HEK293 (cell line): ENCODE results near the gene NSFL1C.

ENCODE experiments used
- CTCF ChIA-PET: fragments of 350-600 bp; formaldehyde crosslinking; extraction: SDS; loops from one replicate; lab custom pipeline; 2021; ENCODE audit warnings: antibody characterized with exemption; lab: Yijun Ruan, JAX
- POLR2A ChIA-PET: fragments of 300-600 bp; formaldehyde crosslinking; extraction: SDS; loops from one replicate; lab custom pipeline; 2020; ENCODE audit warnings: antibody characterized with exemption, inconsistent platforms; lab: Yijun Ruan, JAX
- H3K27ac ChIP-seq: fragments of 200-500 bp; sonication (Bioruptor generic); 2 replicates; pipeline ENCODE4 v1.5.1; 2014; ENCODE audit warnings: low read depth, low read length, control low read depth, inconsistent platforms; ENCODE audit errors: extremely low read depth
- H3K36me3 ChIP-seq, 2 experiments: fragments of 200-500 bp in 1 of 2; sonication (Bioruptor generic) in 1 of 2; 1 replicate in 1 of 2; 2 replicates in 1 of 2; pipeline ENCODE4 v1.5.1; 2014 to 2017; ENCODE audit warnings: inconsistent platforms in 2 of 2, low read length in 2 of 2; ENCODE audit not compliant: control insufficient read depth in 2 of 2, insufficient read depth in 1 of 2
- H3K4me1 ChIP-seq: fragments of 200-500 bp; sonication (Bioruptor generic); 2 replicates; pipeline ENCODE4 v1.5.1; 2014; ENCODE audit warnings: mild to moderate bottlenecking, low read length, inconsistent platforms; ENCODE audit not compliant: control insufficient read depth, insufficient read depth
- H3K4me3 ChIP-seq: 2 replicates; pipeline ENCODE4 v1.5.1; 2011; ENCODE audit warnings: low read depth, mild to moderate bottlenecking, control low read depth, low read length, moderate library complexity
- H3K9me3 ChIP-seq: fragments of 200-500 bp; sonication (Bioruptor generic); 2 replicates; pipeline ENCODE4 v1.5.1; 2014; ENCODE audit warnings: low read depth, low read length, inconsistent platforms; ENCODE audit not compliant: control insufficient read depth, insufficient read depth
- BCL6B ChIP-seq: fragments of 450-650 bp; formaldehyde crosslinking; IDR thresholded peaks from 2 replicates; pipeline ENCODE4 v1.5.1; 2017; ENCODE audit warnings: missing biosample characterization, missing genetic modification characterization
- CTCF ChIP-seq: fragments of 450-650 bp; formaldehyde crosslinking; IDR thresholded peaks from 2 replicates; pipeline ENCODE4 v1.5.1; 2016; ENCODE audit warnings: missing biosample characterization, missing genetic modification characterization
- KLF1 ChIP-seq: fragments of 450-650 bp; formaldehyde crosslinking; IDR thresholded peaks from 2 replicates; pipeline ENCODE4 v1.5.1; 2016; ENCODE audit warnings: missing biosample characterization, missing genetic modification characterization
- PRDM10 ChIP-seq: fragments of 450-650 bp; formaldehyde crosslinking; IDR thresholded peaks from 2 replicates; pipeline ENCODE4 v1.5.1; 2016; ENCODE audit warnings: missing biosample characterization, missing genetic modification characterization
- PRDM4 ChIP-seq: fragments of 450-650 bp; formaldehyde crosslinking; IDR thresholded peaks from 2 replicates; pipeline ENCODE4 v1.5.1; 2017; ENCODE audit warnings: missing biosample characterization, missing genetic modification characterization
- SALL2 ChIP-seq: fragments of 450-650 bp; formaldehyde crosslinking; IDR thresholded peaks from 2 replicates; pipeline ENCODE4 v1.5.0; 2017; ENCODE audit warnings: missing biosample characterization, mild to moderate bottlenecking, missing genetic modification characterization, borderline replicate concordance
- ZBTB48 ChIP-seq: fragments of 450-650 bp; formaldehyde crosslinking; IDR thresholded peaks from 2 replicates; pipeline ENCODE4 v1.5.1; 2016; ENCODE audit warnings: missing biosample characterization, missing genetic modification characterization
- ZNF121 ChIP-seq: fragments of 450-650 bp; formaldehyde crosslinking; IDR thresholded peaks from 2 replicates; pipeline ENCODE4 v1.5.1; 2016; ENCODE audit warnings: missing biosample characterization, missing genetic modification characterization
- ZNF133 ChIP-seq: fragments of 450-650 bp; formaldehyde crosslinking; IDR thresholded peaks from 2 replicates; pipeline ENCODE4 v1.5.1; 2016; ENCODE audit warnings: missing biosample characterization, missing genetic modification characterization
- ZNF174 ChIP-seq: fragments of 450-650 bp; formaldehyde crosslinking; IDR thresholded peaks from 2 replicates; pipeline ENCODE4 v1.5.0; 2017; ENCODE audit warnings: missing biosample characterization, mild to moderate bottlenecking, missing genetic modification characterization
- ZNF292 ChIP-seq: fragments of 450-650 bp; formaldehyde crosslinking; IDR thresholded peaks from 2 replicates; pipeline ENCODE4 v1.5.1; 2016; ENCODE audit warnings: low read depth, missing biosample characterization, missing genetic modification characterization, borderline replicate concordance
- ZNF335 ChIP-seq: fragments of 450-650 bp; formaldehyde crosslinking; conservative IDR thresholded peaks from 2 replicates; pipeline ENCODE4 v1.5.1; 2016; ENCODE audit warnings: missing biosample characterization, missing genetic modification characterization
- ZNF488 ChIP-seq: fragments of 450-650 bp; formaldehyde crosslinking; IDR thresholded peaks from 2 replicates; pipeline ENCODE4 v1.5.1; 2016; ENCODE audit warnings: missing biosample characterization, missing genetic modification characterization
- ZNF639 ChIP-seq: fragments of 450-650 bp; formaldehyde crosslinking; IDR thresholded peaks from 2 replicates; pipeline ENCODE4 v1.5.1; 2016; ENCODE audit warnings: missing biosample characterization, missing genetic modification characterization
- ZNF664 ChIP-seq: fragments of 450-650 bp; formaldehyde crosslinking; IDR thresholded peaks from 2 replicates; pipeline ENCODE4 v1.5.1; 2016; ENCODE audit warnings: missing biosample characterization, missing genetic modification characterization
- ZNF785 ChIP-seq: fragments of 450-650 bp; formaldehyde crosslinking; IDR thresholded peaks from 2 replicates; pipeline ENCODE4 v1.5.1; 2016; ENCODE audit warnings: missing biosample characterization, missing genetic modification characterization
- ZNF837 ChIP-seq: fragments of 450-650 bp; formaldehyde crosslinking; IDR thresholded peaks from 2 replicates; pipeline ENCODE4 v1.5.1; 2016; ENCODE audit warnings: missing biosample characterization, missing genetic modification characterization
- ZXDB ChIP-seq: fragments of 450-650 bp; formaldehyde crosslinking; IDR thresholded peaks from 2 replicates; pipeline ENCODE4 v1.5.1; 2016; ENCODE audit warnings: missing biosample characterization, missing genetic modification characterization

Gene NSFL1C

GRCh38 chr20:1503564-1504227 lies 37.0 kb upstream of the NSFL1C start (continued):
- no peak for TF ChIP-seq KLF1 (tag by site-specific recombination)
- TF ChIP-seq SALL2: no peak
- TF ChIP-seq ZNF639: no peak
- no peak for TF ChIP-seq BCL6B (tag by site-specific recombination)
- TF ChIP-seq ZNF292 (tag by site-specific recombination): no peak
- TF ChIP-seq ZBTB48 (tag by site-specific recombination): no peak
- TF ChIP-seq, all 188 proteins: peak for 5

GRCh38 chr20:1500496-1500895 lies 33.8 kb upstream of the NSFL1C start:
- CTCF ChIA-PET: interaction anchor here (0.5 to 2.6 kb wide), 4 partner anchors 9 to 288 kb away, joined by 3 to 12 read pairs (median 7); partner anchors contain the start of gene NSFL1C
- POLR2A ChIA-PET: interaction anchor here (0.8 kb wide), 1 partner anchor 276 kb away, joined by 3 read pairs; no protein-coding TSS in a partner anchor
- H3K4me3 ChIP-seq: no peak overlapping the region
- H3K9me3 ChIP-seq: no peaks in the 10 kb centered on the region; the same call in 1 of the 2 replicates
- H3K27ac ChIP-seq: no peak overlapping the region
- H3K4me1 ChIP-seq: no peaks in the 10 kb centered on the region
- H3K36me3 ChIP-seq: no peaks in the 10 kb centered on the region
- TF ChIP-seq ZNF335 (tag by site-specific recombination) (peak; percentile 14; the same call in 1 of the 2 replicates), PRDM4 (tag by site-specific recombination) (no peak), PRDM10 (tag by site-specific recombination) (peak; percentile 50; the same call in 1 of the 2 replicates)

GRCh38 chr20:1499528-1500420 lies 33.1 kb upstream of the NSFL1C start:
- H3K27ac ChIP-seq: no peak overlapping the region
- H3K4me3 ChIP-seq: no peak overlapping the region
- no peaks in the 10 kb centered on the region; the same call in 1 of the 2 replicates for H3K9me3 ChIP-seq
- ChIA-PET POLR2A (interaction anchor here (0.8 kb wide), 1 partner anchor 277 kb away, joined by 3 read pairs; no protein-coding TSS in a partner anchor), CTCF (interaction anchor here (0.5 to 2.6 kb wide), 3 partner anchors 9 to 254 kb away, joined by 3 to 12 read pairs (median 11); partner anchors contain the start of gene NSFL1C)
- H3K4me1 ChIP-seq: peaks cover under 1% of the 10 kb centered on the region; the same call in 1 of the 2 replicates
- no peaks in the 10 kb centered on the region for H3K36me3 ChIP-seq
- TF ChIP-seq CTCF (tag by site-specific recombination): no peak
- no peak for TF ChIP-seq ZNF121 (tag by site-specific recombination)
- no peak for TF ChIP-seq ZNF174 (tag by site-specific recombination)
- TF ChIP-seq ZNF785 (tag by site-specific recombination): no peak
- TF ChIP-seq ZXDB: no peak
- no peak for TF ChIP-seq ZNF133 (tag by site-specific recombination)
- no peak for TF ChIP-seq ZNF664 (tag by site-specific recombination)
- no peak for TF ChIP-seq ZNF837 (tag by site-specific recombination)
- no peak for TF ChIP-seq ZNF488 (tag by site-specific recombination)
